NCI-H2171 (cell line): Measurements from ENCODE around the gene CYP2C9.
"Not testable (repeated sequence)": the region's sequence is repeated elsewhere in the genome, so short reads cannot be mapped to it uniquely, and the experiment has no call there.

Experiments
- DNase-seq: peaks from one replicate; lab custom pipeline; 2025; lab: John Stamatoyannopoulos, UW

The CYP2C9 gene

GRCh38 chr10:94938383-94938782 lies at the start of gene CYP2C9:
Gene CYP2C9, plus strand, starts transcription at chr10:94938658. Its CDS starts 25 bp downstream, at chr10:94938683.
- DNase-seq, result no peak

- no peak for DNase-seq
These were observed 49.3 kb upstream of the CYP2C9 start for GRCh38 chr10:94889123-94889522.

GRCh38 chr10:94890264-94891022 lies 48.0 kb upstream of the CYP2C9 start:
- DNase-seq, result no peak

- DNase-seq, result not testable (repeated sequence)
These were observed 40.0 kb upstream of the CYP2C9 start for GRCh38 chr10:94898414-94898813.

- DNase-seq, result no peak
These were observed 36.4 kb upstream of the CYP2C9 start for GRCh38 chr10:94902080-94902479.

GRCh38 chr10:94902570-94902969 lies 35.9 kb upstream of the CYP2C9 start:
- DNase-seq, result no peak

- not testable (repeated sequence) for DNase-seq
These were observed 33.8 kb upstream of the CYP2C9 start for GRCh38 chr10:94904506-94905148.

- no peak for DNase-seq
These were observed 22.0 kb upstream of the CYP2C9 start for GRCh38 chr10:94916423-94916822.

GRCh38 chr10:94936721-94937120 lies 1.7 kb upstream of the CYP2C9 start:
- no peak for DNase-seq

GRCh38 chr10:94943432-94944103 lies 5.1 kb downstream of the CYP2C9 start:
- not testable (repeated sequence) for DNase-seq

- DNase-seq, result not testable (repeated sequence)
These were observed 7.7 kb downstream of the CYP2C9 start for GRCh38 chr10:94946181-94946580.

- DNase-seq, result no peak
These were observed 25.4 kb downstream of the CYP2C9 start for GRCh38 chr10:94963901-94964300.

- DNase-seq, result no peak
These were observed 45.1 kb downstream of the CYP2C9 start for GRCh38 chr10:94983555-94983954.

- DNase-seq, result no peak
These were observed 50.7 kb downstream of the CYP2C9 start for GRCh38 chr10:94989192-94989591.

GRCh38 chr10:94991243-94991888 lies 52.9 kb downstream of the CYP2C9 start:
- no peak for DNase-seq

- DNase-seq, result no peak
These were observed 54.4 kb downstream of the CYP2C9 start for GRCh38 chr10:94992811-94993210.

GRCh38 chr10:94997741-94998174 lies 59.3 kb downstream of the CYP2C9 start:
- DNase-seq, result no peak

- no peak for DNase-seq
These were observed 88.0 kb downstream of the CYP2C9 start for GRCh38 chr10:95026461-95026860.

- DNase-seq, result no peak
These were observed 93.2 kb downstream of the CYP2C9 start for GRCh38 chr10:95031656-95032055.

GRCh38 chr10:95034401-95034800 lies 95.9 kb downstream of the CYP2C9 start:
- no peak for DNase-seq

- DNase-seq, result no peak
These were observed 97.2 kb downstream of the CYP2C9 start for GRCh38 chr10:95035332-95036295.
